ENCODE data around the gene SMIM33. TPM values are rescaled to one million over a fixed set of nuclear protein-coding genes. Genes with fewer than 3 reads are reported as not detected.
"Not testable (repeated sequence)": the region's sequence is repeated elsewhere in the genome, so short reads cannot be mapped to it uniquely, and the experiment has no call there.

SMIM33 gene
- total and polyA plus RNA-seq, 9 of the 15 experiments (the other 6 are each of a cell fraction or from before 2014, with no cell fraction given) = not detected

- 0 out of 4 replicates have a peak, but pooled peaks of 1 of the 2 experiments have one; percentile 7 for TF ChIP-seq TRIM24 (IDR thresholded peaks at IDR 0.05)
- TF ChIP-seq ZKSCAN8 (CRISPR knock-in tag; IDR thresholded peaks at IDR 0.05) = 0 out of 2 replicates have a peak, but pooled peaks have one; percentile 7
- TF ChIP-seq HLTF (IDR thresholded peaks at IDR 0.05) = 0 out of 2 replicates have a peak, but pooled peaks have one; percentile 27
- 0 out of 2 replicates have a peak, but pooled peaks have one; percentile 25 for TF ChIP-seq ELF2 (CRISPR knock-in tag; IDR thresholded peaks at IDR 0.05)
- 0 out of 4 replicates have a peak, but pooled peaks of 1 of the 2 experiments have one; percentile 2 for TF ChIP-seq ZNF639 (CRISPR knock-in tag; conservative IDR thresholded peaks at IDR 0.05 in 1 of 2, IDR thresholded peaks at IDR 0.05 in 1 of 2)
- TF ChIP-seq FOXK1 (CRISPR knock-in tag; IDR thresholded peaks at IDR 0.05; ENCODE audit: borderline replicate concordance) = 0 out of 2 replicates have a peak, but pooled peaks have one; percentile 0
- TF ChIP-seq OTX1 (CRISPR knock-in tag; IDR thresholded peaks at IDR 0.05) = 0 out of 2 replicates have a peak, but pooled peaks have one; percentile 41
- in situ Hi-C loops (cut with MboI); ATAC-seq; H3K4me3 ChIP-seq; H3K9me3 ChIP-seq (replicated peaks; ENCODE audit: control insufficient read depth, insufficient read depth, low read depth, low read length); FAIRE-seq; BruUV-seq (replicated peaks); DNase-seq (ENCODE audit: extremely low read depth in 1 of 4, low spot score in 3 of 4); H4K20me1 ChIP-seq (replicated peaks; ENCODE audit: control insufficient read depth, insufficient read depth, low read length); H3K27me3 ChIP-seq (ENCODE audit: control insufficient read depth in 2 of 2, insufficient read depth in 2 of 2, low read length in 2 of 2); H3K9me1 ChIP-seq (ENCODE audit: control insufficient read depth, insufficient read depth, low read length); CTCF ChIA-PET (ENCODE audit: low intra/inter-chr PET ratio); TF ChIP-seq ZNF740 (CRISPR knock-in tag; IDR thresholded peaks at IDR 0.05): not testable (repeated sequence)
- TF ChIP-seq ZNF740 (tag; IDR thresholded peaks at IDR 0.05) = 0 out of 4 replicates have a peak, but pooled peaks of 1 of the 2 experiments have one; percentile 30
- peak; percentile 4; the same call in 1 of the 2 replicates for TF ChIP-seq ZNF584 (CRISPR knock-in tag; IDR thresholded peaks at IDR 0.05; ENCODE audit: low read depth)
- intact Hi-C loops (cut with micrococcal nuclease) = loop anchor here (1.0 to 2.0 kb wide), 3 partner anchors 20 to 80 kb away; no protein-coding TSS in a partner anchor
- H3K36me3 ChIP-seq (ENCODE audit: control insufficient read depth, insufficient read depth, low read length) = peaks cover 20% of the 10 kb centered on the region; the same call in 2 of the 3 replicates
- H3K27ac ChIP-seq (ENCODE audit: extremely low read depth, low read depth, low read length) = peak overlapping the region; percentile 98
- POLR2A ChIA-PET = interaction anchor here (0.6 to 2.4 kb wide), 6 partner anchors 10 to 45 kb away, joined by 3 to 23 read pairs (median 6); partner anchors contain the start of gene SMIM33
- 31% methylated on average over 6 of the region's 6 CpGs for WGBS (ENCODE audit: insufficient coverage, low coverage, missing lambda C conversion rate)
- peak overlapping the region in 1 of 2 experiments; percentile 80; a peak in 2 of 4 replicates for H3K9ac ChIP-seq (ENCODE audit: insufficient read depth in 1 of 2, low read depth in 2 of 2, low read length in 2 of 2)
- H3K79me2 ChIP-seq (ENCODE audit: control insufficient read depth, insufficient read depth, low read length) = peaks cover 41% of the 10 kb centered on the region
- peak overlapping the region; percentile 99 for H2AFZ ChIP-seq (ENCODE audit: low read depth, low read length)
- H3K4me2 ChIP-seq (ENCODE audit: insufficient read depth, low read length) = peak overlapping the region; percentile 91
- peaks cover 47 to 48% of the 10 kb centered on the region in 2 experiments for H3K4me1 ChIP-seq (replicated peaks in 1 of 2; ENCODE audit: control insufficient read depth in 2 of 2, insufficient read depth in 2 of 2, low read length in 2 of 2)
These were observed 12.0 kb downstream of the SMIM33 start for GRCh38 chr5:139482890-139483208.

Data from K562 (cell line).